ENCODE results near the gene FGR. TPM values are rescaled to one million over a fixed set of nuclear protein-coding genes. Genes with fewer than 3 reads are reported as not detected.
A peak's percentile ranks its signal among the peaks of the same experiment; 100 is the strongest.

Gene FGR
- total and polyA plus RNA-seq, 4 donors, result 4.0 to 8.5 (median 5.4) TPM

GRCh38 chr1:27596986-27597385 is 38.0 kb downstream of the FGR start:
- DNase-seq (ENCODE audit: low read depth in 4 of 6, low spot score in 6 of 6), result no peak
- Histone ChIP-seq H3K36me3 (ENCODE audit: control insufficient read depth, insufficient read depth, low read length) (peaks cover 80% of the 10 kb centered on the region), H3K4me3 (ENCODE audit: low read depth, low read length) (no peak overlapping the region), H3K27ac (ENCODE audit: low read depth, low read length) (peak overlapping the region; percentile 82), H3K9me3 (ENCODE audit: control insufficient read depth, insufficient read depth, low read length) (no peaks in the 10 kb centered on the region), H3K27me3 (ENCODE audit: control insufficient read depth, insufficient read depth, low read length) (no peaks in the 10 kb centered on the region), H3K4me1 (ENCODE audit: control insufficient read depth, insufficient read depth, low read length) (peaks cover 100% of the 10 kb centered on the region)
- 59% methylated on average over 4 of the region's 4 CpGs for WGBS (ENCODE audit: insufficient coverage)

- Histone ChIP-seq H3K27me3 (ENCODE audit: control insufficient read depth, insufficient read depth, low read length) (no peaks in the 10 kb centered on the region), H3K36me3 (ENCODE audit: control insufficient read depth, insufficient read depth, low read length) (peaks cover 78% of the 10 kb centered on the region), H3K9me3 (ENCODE audit: control insufficient read depth, insufficient read depth, low read length) (no peaks in the 10 kb centered on the region), H3K27ac (ENCODE audit: low read depth, low read length) (peak overlapping the region; percentile 6), H3K4me1 (ENCODE audit: control insufficient read depth, insufficient read depth, low read length) (peaks cover 100% of the 10 kb centered on the region), H3K4me3 (ENCODE audit: low read depth, low read length) (no peak overlapping the region)
- 25% methylated on average over 9 of the region's 9 CpGs for WGBS (ENCODE audit: insufficient coverage)
- no peak for DNase-seq (ENCODE audit: low read depth in 4 of 6, low spot score in 6 of 6)
Measured at GRCh38 chr1:27596261-27596660, 38.7 kb downstream of the FGR start.

- Histone ChIP-seq H3K27ac (ENCODE audit: low read depth, low read length) (no peak overlapping the region), H3K4me1 (ENCODE audit: control insufficient read depth, insufficient read depth, low read length) (peaks cover 100% of the 10 kb centered on the region), H3K9me3 (ENCODE audit: control insufficient read depth, insufficient read depth, low read length) (no peaks in the 10 kb centered on the region), H3K4me3 (ENCODE audit: low read depth, low read length) (no peak overlapping the region), H3K27me3 (ENCODE audit: control insufficient read depth, insufficient read depth, low read length) (no peaks in the 10 kb centered on the region), H3K36me3 (ENCODE audit: control insufficient read depth, insufficient read depth, low read length) (peaks cover 80% of the 10 kb centered on the region)
- DNase-seq (ENCODE audit: low read depth in 4 of 6, low spot score in 6 of 6), result no peak
- 74% methylated on average over 5 of the region's 5 CpGs for WGBS (ENCODE audit: insufficient coverage)
Measured at GRCh38 chr1:27595597-27595996, 39.4 kb downstream of the FGR start.

GRCh38 chr1:27594564-27595510 is 40.1 kb downstream of the FGR start:
- H3K4me1 ChIP-seq (ENCODE audit: control insufficient read depth, insufficient read depth, low read length), result peaks cover 100% of the 10 kb centered on the region
- no peak overlapping the region for H3K4me3 ChIP-seq (ENCODE audit: low read depth, low read length)
- H3K27ac ChIP-seq (ENCODE audit: low read depth, low read length), result peak overlapping the region; percentile 44
- no peak for DNase-seq (ENCODE audit: low read depth in 4 of 6, low spot score in 6 of 6)
- no peaks in the 10 kb centered on the region for H3K9me3 ChIP-seq (ENCODE audit: control insufficient read depth, insufficient read depth, low read length)
- peaks cover 83% of the 10 kb centered on the region for H3K36me3 ChIP-seq (ENCODE audit: control insufficient read depth, insufficient read depth, low read length)
- WGBS (ENCODE audit: insufficient coverage), result 39% methylated on average over 17 of the region's 17 CpGs
- H3K27me3 ChIP-seq (ENCODE audit: control insufficient read depth, insufficient read depth, low read length), result no peaks in the 10 kb centered on the region

GRCh38 chr1:27593678-27594563 is 41.1 kb downstream of the FGR start:
- Histone ChIP-seq H3K27ac (ENCODE audit: low read depth, low read length) (peak overlapping the region; percentile 44), H3K4me3 (ENCODE audit: low read depth, low read length) (no peak overlapping the region), H3K36me3 (ENCODE audit: control insufficient read depth, insufficient read depth, low read length) (peaks cover 83% of the 10 kb centered on the region), H3K4me1 (ENCODE audit: control insufficient read depth, insufficient read depth, low read length) (peaks cover 100% of the 10 kb centered on the region), H3K9me3 (ENCODE audit: control insufficient read depth, insufficient read depth, low read length) (no peaks in the 10 kb centered on the region), H3K27me3 (ENCODE audit: control insufficient read depth, insufficient read depth, low read length) (no peaks in the 10 kb centered on the region)
- DNase-seq (ENCODE audit: low read depth in 4 of 6, low spot score in 6 of 6), result peak in 1 of 6 donors; percentile 80
- 17% methylated on average over 2 of the region's 8 CpGs for WGBS (ENCODE audit: insufficient coverage)

- H3K27ac ChIP-seq (ENCODE audit: low read depth, low read length), result peak overlapping the region; percentile 44
- WGBS (ENCODE audit: insufficient coverage), result 16% methylated on average over 16 of the region's 17 CpGs
- H3K27me3 ChIP-seq (ENCODE audit: control insufficient read depth, insufficient read depth, low read length), result no peaks in the 10 kb centered on the region
- H3K4me1 ChIP-seq (ENCODE audit: control insufficient read depth, insufficient read depth, low read length), result peaks cover 99% of the 10 kb centered on the region
- no peak overlapping the region for H3K4me3 ChIP-seq (ENCODE audit: low read depth, low read length)
- DNase-seq (ENCODE audit: low read depth in 4 of 6, low spot score in 6 of 6), result peak in 1 of 6 donors; percentile 67
- H3K9me3 ChIP-seq (ENCODE audit: control insufficient read depth, insufficient read depth, low read length), result no peaks in the 10 kb centered on the region
- H3K36me3 ChIP-seq (ENCODE audit: control insufficient read depth, insufficient read depth, low read length), result peaks cover 83% of the 10 kb centered on the region
Measured at GRCh38 chr1:27592931-27593677, 41.9 kb downstream of the FGR start.

GRCh38 chr1:27592232-27592930 is 42.6 kb downstream of the FGR start:
- Histone ChIP-seq H3K27ac (ENCODE audit: low read depth, low read length) (peak overlapping the region; percentile 42), H3K4me3 (ENCODE audit: low read depth, low read length) (no peak overlapping the region), H3K4me1 (ENCODE audit: control insufficient read depth, insufficient read depth, low read length) (peaks cover 91% of the 10 kb centered on the region), H3K27me3 (ENCODE audit: control insufficient read depth, insufficient read depth, low read length) (no peaks in the 10 kb centered on the region), H3K36me3 (ENCODE audit: control insufficient read depth, insufficient read depth, low read length) (peaks cover 76% of the 10 kb centered on the region), H3K9me3 (ENCODE audit: control insufficient read depth, insufficient read depth, low read length) (no peaks in the 10 kb centered on the region)
- WGBS (ENCODE audit: insufficient coverage), result 39% methylated on average over 14 of the region's 22 CpGs
- peak in 1 of 6 donors; percentile 63 for DNase-seq (ENCODE audit: low read depth in 4 of 6, low spot score in 6 of 6)

GRCh38 chr1:27591622-27592021 is 43.4 kb downstream of the FGR start:
- Histone ChIP-seq H3K27me3 (ENCODE audit: control insufficient read depth, insufficient read depth, low read length) (no peaks in the 10 kb centered on the region), H3K27ac (ENCODE audit: low read depth, low read length) (peak overlapping the region; percentile 45), H3K36me3 (ENCODE audit: control insufficient read depth, insufficient read depth, low read length) (peaks cover 75% of the 10 kb centered on the region), H3K9me3 (ENCODE audit: control insufficient read depth, insufficient read depth, low read length) (no peaks in the 10 kb centered on the region), H3K4me1 (ENCODE audit: control insufficient read depth, insufficient read depth, low read length) (peaks cover 90% of the 10 kb centered on the region), H3K4me3 (ENCODE audit: low read depth, low read length) (no peak overlapping the region)
- 60% methylated on average over 3 of the region's 4 CpGs for WGBS (ENCODE audit: insufficient coverage)
- DNase-seq (ENCODE audit: low read depth in 4 of 6, low spot score in 6 of 6), result peak in 1 of 6 donors; percentile 55
